Panc1 (cell line): ENCODE data around the gene LRRC30.

Experiments used
- CTCF ChIP-seq: fragments of 450-650 bp; IDR thresholded peaks from 2 replicates; pipeline ENCODE4 v1.5.1; 2017; ENCODE audit warnings: mild to moderate bottlenecking
- POLR2AphosphoS5 ChIP-seq: IDR thresholded peaks from 2 replicates; pipeline ENCODE4 v1.6.1; 2012; ENCODE audit warnings: mild to moderate bottlenecking, low read depth, low read length, moderate library complexity
- REST ChIP-seq, 2 experiments: IDR thresholded peaks; 2 replicates each; pipeline ENCODE4 v1.6.1; 2011 to 2012; ENCODE audit warnings: low read depth in 2 of 2, control low read depth in 1 of 2, low read length in 1 of 2, mild to moderate bottlenecking in 1 of 2, moderate library complexity in 1 of 2; ENCODE audit not compliant: insufficient read depth in 1 of 2
- TCF7L2 ChIP-seq: IDR thresholded peaks from 2 replicates; pipeline ENCODE4 v1.6.1; 2011; ENCODE audit warnings: mild to moderate bottlenecking, low read depth, low read length, inconsistent platforms

DNA sequence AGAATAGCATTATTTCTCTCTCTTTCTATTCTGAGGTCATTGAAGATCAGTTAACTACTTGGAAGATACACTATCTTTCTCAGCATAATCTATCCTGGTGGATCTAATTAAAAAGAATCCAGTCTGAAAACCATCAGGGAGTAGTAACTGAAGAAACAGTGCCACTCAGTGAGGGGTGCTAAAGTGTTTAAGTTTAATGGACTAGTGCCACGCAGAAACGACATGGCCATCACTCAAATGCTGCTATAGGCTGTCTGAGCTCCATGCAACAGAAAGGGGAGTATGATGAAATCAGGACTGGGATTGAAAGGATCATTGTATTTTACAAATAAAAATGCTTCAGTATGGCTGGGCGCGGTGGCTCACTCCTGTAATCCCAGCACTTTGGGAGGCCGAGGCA lies 23.3 kb downstream of the LRRC30 start:
- TF ChIP-seq CTCF (no peak), POLR2AphosphoS5 (no peak), TCF7L2 (no peak), REST (IDR thresholded peaks at IDR 0.05; ENCODE audit: insufficient read depth in 1 of 2, low read depth in 2 of 2, low read length in 1 of 2) (no peak)
